BE2C (cell line): ENCODE data around the gene SNCG.

Experiments
- DNase-seq: peaks from one replicate; pipeline ENCODE4 v3.0.0-alpha.2; 2020
- H3K27me3 ChIP-seq: fragments of 250-450 bp; sonication (Bioruptor Pico); 2 replicates; pipeline ENCODE4 v1.5.1; 2020; ENCODE audit warnings: mild to moderate bottlenecking
- H3K36me3 ChIP-seq: fragments of 250-450 bp; sonication (Bioruptor Pico); 2 replicates; pipeline ENCODE4 v1.5.1; 2020; ENCODE audit warnings: mild to moderate bottlenecking
- H3K4me1 ChIP-seq: fragments of 250-450 bp; sonication (Bioruptor Pico); 2 replicates; pipeline ENCODE4 v1.5.1; 2020
- H3K4me3 ChIP-seq: 2 replicates; pipeline ENCODE4 v1.5.1; 2011; ENCODE audit warnings: low read depth, low read length
- H3K9me3 ChIP-seq: fragments of 250-450 bp; sonication (Bioruptor Pico); 2 replicates; pipeline ENCODE4 v1.5.1; 2020
- TF ChIP-seq, protein P1 (sequence below): IDR thresholded peaks from 2 replicates; pipeline ENCODE4 v1.5.1; 2012; ENCODE audit warnings: mild to moderate bottlenecking, low read depth, low read length

SNCG gene

DNA sequence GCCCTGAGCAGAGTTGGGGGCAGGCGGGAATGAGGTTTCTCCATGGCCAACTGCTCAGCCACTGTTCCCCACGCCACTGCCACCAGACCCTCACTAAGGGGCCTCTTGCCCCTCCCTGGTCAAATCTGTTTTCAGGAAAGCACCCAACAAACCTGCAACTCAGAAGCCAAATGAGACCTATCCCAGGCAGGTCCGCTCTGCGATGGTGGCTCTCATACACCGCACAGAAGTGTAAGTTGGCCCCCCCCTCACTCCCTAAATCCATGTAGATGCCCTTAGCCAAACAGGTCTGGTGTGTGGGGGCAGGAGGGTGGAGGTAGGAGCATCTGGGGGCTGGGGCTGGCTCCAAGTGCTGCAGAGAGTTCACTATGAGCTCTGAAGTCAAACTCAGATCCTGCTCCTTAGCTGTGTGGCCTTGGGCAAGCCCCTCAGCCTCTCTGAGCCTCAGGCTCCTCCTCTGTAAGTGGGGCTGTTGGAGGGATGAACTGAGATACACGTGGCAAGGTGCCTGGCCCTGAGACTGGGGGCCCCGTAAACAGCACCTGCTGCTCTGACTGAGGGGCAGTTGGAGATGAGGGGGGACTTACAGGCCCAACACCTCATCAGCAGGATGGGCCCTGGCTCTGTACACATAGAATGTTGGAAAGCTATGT, 2.1 kb upstream of the SNCG start:
- TF ChIP-seq, protein P1, sequence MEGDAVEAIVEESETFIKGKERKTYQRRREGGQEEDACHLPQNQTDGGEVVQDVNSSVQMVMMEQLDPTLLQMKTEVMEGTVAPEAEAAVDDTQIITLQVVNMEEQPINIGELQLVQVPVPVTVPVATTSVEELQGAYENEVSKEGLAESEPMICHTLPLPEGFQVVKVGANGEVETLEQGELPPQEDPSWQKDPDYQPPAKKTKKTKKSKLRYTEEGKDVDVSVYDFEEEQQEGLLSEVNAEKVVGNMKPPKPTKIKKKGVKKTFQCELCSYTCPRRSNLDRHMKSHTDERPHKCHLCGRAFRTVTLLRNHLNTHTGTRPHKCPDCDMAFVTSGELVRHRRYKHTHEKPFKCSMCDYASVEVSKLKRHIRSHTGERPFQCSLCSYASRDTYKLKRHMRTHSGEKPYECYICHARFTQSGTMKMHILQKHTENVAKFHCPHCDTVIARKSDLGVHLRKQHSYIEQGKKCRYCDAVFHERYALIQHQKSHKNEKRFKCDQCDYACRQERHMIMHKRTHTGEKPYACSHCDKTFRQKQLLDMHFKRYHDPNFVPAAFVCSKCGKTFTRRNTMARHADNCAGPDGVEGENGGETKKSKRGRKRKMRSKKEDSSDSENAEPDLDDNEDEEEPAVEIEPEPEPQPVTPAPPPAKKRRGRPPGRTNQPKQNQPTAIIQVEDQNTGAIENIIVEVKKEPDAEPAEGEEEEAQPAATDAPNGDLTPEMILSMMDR: no peak
- peaks cover 3% of the 10 kb centered on the region; the same call in 1 of the 2 replicates for H3K4me1 ChIP-seq

DNA sequence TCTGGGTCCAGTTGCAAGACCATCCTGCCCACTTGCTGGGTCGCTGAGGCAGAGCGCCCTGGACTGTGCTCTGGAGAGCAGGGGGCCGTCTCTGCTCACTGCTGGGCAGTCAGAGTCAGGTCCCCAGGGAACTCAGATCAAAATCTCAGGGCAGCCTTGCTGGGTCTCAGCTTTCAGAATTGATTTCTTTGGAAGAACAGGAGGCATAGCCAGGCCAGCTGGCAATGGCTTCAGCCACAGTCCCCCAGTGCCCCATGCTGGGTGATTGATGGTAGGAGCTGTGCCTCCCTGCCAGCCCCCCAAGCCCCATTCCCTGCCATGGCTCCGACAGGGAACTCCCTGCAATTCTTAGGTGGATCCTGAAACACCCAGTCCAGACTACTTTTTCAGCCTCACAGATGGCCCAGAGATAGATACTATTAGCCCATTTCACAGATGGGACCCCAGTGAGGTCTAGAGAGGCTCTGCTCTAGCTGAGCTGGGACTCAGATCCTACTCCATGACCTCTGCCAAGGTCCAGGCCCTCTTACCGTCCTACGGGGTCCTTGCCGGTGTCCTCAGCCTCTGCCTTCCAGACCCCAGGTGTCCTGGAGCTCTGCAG, 1.5 kb upstream of the SNCG start:
- no peaks in the 10 kb centered on the region for H3K36me3 ChIP-seq
- no peaks in the 10 kb centered on the region for H3K27me3 ChIP-seq
- TF ChIP-seq, protein P1: no peak
- peaks cover 3% of the 10 kb centered on the region; the same call in 1 of the 2 replicates for H3K4me1 ChIP-seq
- H3K4me3 ChIP-seq: no peak overlapping the region
- DNase-seq: peak; percentile 40
- H3K9me3 ChIP-seq: no peaks in the 10 kb centered on the region

More for the DNA sequence above, 2.1 kb upstream of the SNCG start:
- Histone ChIP-seq H3K36me3 (no peaks in the 10 kb centered on the region), H3K9me3 (no peaks in the 10 kb centered on the region), H3K27me3 (no peaks in the 10 kb centered on the region), H3K4me3 (no peak overlapping the region)
- DNase-seq: no peak

GRCh38 chr10:86957471-86958115, 806 bp upstream of the SNCG start, which contains the start of gene MMRN2:
Gene MMRN2, minus strand, starts transcription at chr10:86957615. Its CDS starts 74 bp downstream, at chr10:86957541.
- H3K36me3 ChIP-seq: no peaks in the 10 kb centered on the region
- H3K9me3 ChIP-seq: no peaks in the 10 kb centered on the region
- TF ChIP-seq, protein P1: no peak
- peaks cover 3% of the 10 kb centered on the region; the same call in 1 of the 2 replicates for H3K4me1 ChIP-seq
- H3K4me3 ChIP-seq: no peak within 1 kb of the TSS
- no peak for DNase-seq
- H3K27me3 ChIP-seq: no peaks in the 10 kb centered on the region

- Histone ChIP-seq H3K9me3 (no peaks in the 10 kb centered on the region), H3K27me3 (no peaks in the 10 kb centered on the region), H3K36me3 (no peaks in the 10 kb centered on the region), H3K4me1 (peaks cover 4% of the 10 kb centered on the region; the same call in 1 of the 2 replicates), H3K4me3 (no peak overlapping the region)
- TF ChIP-seq, protein P1: no peak
- DNase-seq: no peak
Observed at GRCh38 chr10:86958901-86959736, 720 bp downstream of the SNCG start.

DNA sequence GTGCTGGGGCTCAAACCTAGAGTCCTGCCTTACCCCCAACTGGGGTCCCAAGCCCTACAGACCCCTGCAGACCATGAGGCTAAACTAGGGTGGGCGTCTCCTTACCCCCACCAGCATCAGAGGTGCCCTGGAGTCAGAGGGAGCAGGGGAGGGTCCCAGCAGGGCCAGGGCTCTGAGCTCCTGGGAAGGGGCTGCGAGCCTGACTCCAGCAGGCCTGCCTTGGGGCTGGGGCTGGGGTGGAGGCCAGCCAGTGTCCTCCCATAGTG, 1.3 kb downstream of the SNCG start:
- TF ChIP-seq, protein P1: no peak
- Histone ChIP-seq H3K9me3 (no peaks in the 10 kb centered on the region), H3K36me3 (no peaks in the 10 kb centered on the region), H3K4me3 (no peak overlapping the region), H3K4me1 (peaks cover 8% of the 10 kb centered on the region; the same call in 1 of the 2 replicates), H3K27me3 (no peaks in the 10 kb centered on the region)
- no peak for DNase-seq
